Liver (tissue), 9 donors: Measurements from ENCODE around the gene GGA1. TPM values are rescaled to one million over a fixed set of nuclear protein-coding genes. Genes with fewer than 3 reads are reported as not detected.

ENCODE experiments used
- DNase-seq: peaks from one replicate; pipeline ENCODE4 v3.0.0-alpha.2; 2017; ENCODE audit warnings: low spot score
- H3K27ac ChIP-seq, 2 donors: one replicate each; pipeline ENCODE4 v1.7.0; 2013; ENCODE audit warnings: inconsistent platforms in 2 of 2, low read length in 2 of 2, control low read depth in 1 of 2, low read depth in 1 of 2, mild to moderate bottlenecking in 1 of 2
- H3K27me3 ChIP-seq, 4 donors: one replicate each; pipeline versions ENCODE4 v1.6.1 to v1.7.0; 2013; ENCODE audit warnings: low read length in 3 of 4, inconsistent platforms in 1 of 4, mild to moderate bottlenecking in 1 of 4, moderate library complexity in 1 of 4; ENCODE audit not compliant: control insufficient read depth in 4 of 4, insufficient read depth in 4 of 4
- H3K36me3 ChIP-seq, 4 donors: one replicate each; pipeline versions ENCODE4 v1.6.1 to v1.7.0; 2013; ENCODE audit warnings: low read length in 3 of 4, mild to moderate bottlenecking in 3 of 4, low read depth in 1 of 4, moderate library complexity in 1 of 4; ENCODE audit not compliant: control insufficient read depth in 4 of 4, insufficient read depth in 3 of 4
- H3K4me1 ChIP-seq, 4 donors: one replicate each; pipeline versions ENCODE4 v1.6.1 to v1.7.0; 2013; ENCODE audit warnings: low read length in 3 of 4, mild to moderate bottlenecking in 3 of 4, moderate library complexity in 1 of 4; ENCODE audit not compliant: control insufficient read depth in 4 of 4, insufficient read depth in 4 of 4
- H3K4me3 ChIP-seq, 3 donors: one replicate each; pipeline versions ENCODE4 v1.6.1 to v1.7.0; 2013; ENCODE audit warnings: low read length in 3 of 3, control low read depth in 1 of 3, low read depth in 1 of 3, mild to moderate bottlenecking in 1 of 3
- H3K9ac ChIP-seq, 2 donors: one replicate each; pipeline ENCODE4 v1.7.0; 2013; ENCODE audit warnings: low read length in 2 of 2, mild to moderate bottlenecking in 2 of 2, moderate library complexity in 2 of 2, control low read depth in 1 of 2, low read depth in 1 of 2
- H3K9me3 ChIP-seq, 4 donors: one replicate each; pipeline versions ENCODE4 v1.6.1 to v1.7.0; 2013; ENCODE audit warnings: low read length in 3 of 4; ENCODE audit not compliant: control insufficient read depth in 4 of 4
- ATF3 ChIP-seq: IDR thresholded peaks from 2 replicates; pipeline ENCODE4 v1.6.1; 2016; ENCODE audit warnings: antibody characterized with exemption
- CTCF ChIP-seq: fragments of 150-350 bp; IDR thresholded peaks from 2 replicates; pipeline ENCODE4 v1.5.1; 2017; ENCODE audit warnings: improper control_type of control experiment, low read depth, low read length; ENCODE audit not compliant: missing input control
- EGR1 ChIP-seq, 2 donors: IDR thresholded peaks; 2 replicates each; pipeline ENCODE4 v1.6.1; 2016 to 2018; ENCODE audit warnings: antibody characterized with exemption in 2 of 2, low read depth in 2 of 2
- FOXA1 ChIP-seq: IDR thresholded peaks from 2 replicates; pipeline ENCODE4 v1.6.1; 2016; ENCODE audit warnings: antibody characterized with exemption
- FOXA2 ChIP-seq: IDR thresholded peaks from 2 replicates; pipeline ENCODE4 v1.6.1; 2016; ENCODE audit warnings: antibody characterized with exemption
- GABPA ChIP-seq, 2 donors: IDR thresholded peaks in 1 of 2; conservative IDR thresholded peaks in 1 of 2; 2 replicates each; pipeline ENCODE4 v1.6.1; 2016; ENCODE audit warnings: antibody characterized with exemption in 2 of 2, mild to moderate bottlenecking in 1 of 2, moderate library complexity in 1 of 2
- HNF4A ChIP-seq, 2 donors: conservative IDR thresholded peaks; 2 replicates each; pipeline ENCODE4 v1.6.1; 2016; ENCODE audit warnings: antibody characterized with exemption in 2 of 2, mild to moderate bottlenecking in 2 of 2
- HNF4G ChIP-seq: IDR thresholded peaks from 2 replicates; pipeline ENCODE4 v1.6.1; 2016; ENCODE audit warnings: antibody characterized with exemption
- JUND ChIP-seq, 2 donors: IDR thresholded peaks; 2 replicates each; pipeline ENCODE4 v1.6.1; 2016; ENCODE audit warnings: antibody characterized with exemption in 2 of 2
- MAX ChIP-seq: IDR thresholded peaks from 2 replicates; pipeline ENCODE4 v1.6.1; 2016; ENCODE audit warnings: antibody characterized with exemption
- NR2F2 ChIP-seq: IDR thresholded peaks from 2 replicates; pipeline ENCODE4 v1.6.1; 2016; ENCODE audit warnings: antibody characterized with exemption
- RAD21 ChIP-seq, 2 donors: IDR thresholded peaks; 2 replicates each; pipeline ENCODE4 v1.6.1; 2016; ENCODE audit warnings: antibody characterized with exemption in 2 of 2, mild to moderate bottlenecking in 2 of 2
- RXRA ChIP-seq, 2 donors: IDR thresholded peaks; 2 replicates each; pipeline ENCODE4 v1.6.1; 2017 to 2018; ENCODE audit warnings: antibody characterized with exemption in 2 of 2, mild to moderate bottlenecking in 1 of 2
- SP1 ChIP-seq: IDR thresholded peaks from 2 replicates; pipeline ENCODE4 v1.6.1; 2018; ENCODE audit warnings: antibody characterized with exemption, mild to moderate bottlenecking
- TAF1 ChIP-seq: conservative IDR thresholded peaks from 2 replicates; pipeline ENCODE4 v1.6.1; 2016; ENCODE audit warnings: antibody characterized with exemption, mild to moderate bottlenecking
- YY1 ChIP-seq: IDR thresholded peaks from 2 replicates; pipeline ENCODE4 v1.6.1; 2016; ENCODE audit warnings: antibody characterized with exemption, mild to moderate bottlenecking
- WGBS: extraction: QIAGEN DNeasy Blood & Tissue Kit; methylation state at CpG from one replicate; pipeline ENCODE4 v1.1.7; 2013; 5-methylcytosine and 5-hydroxymethylcytosine counted together
- polyA plus RNA-seq, 2 donors: library from polyadenylated mRNA; stranded (reverse) in 1 of 2; unstranded in 1 of 2; fragments of 200-250 nt in 1 of 2; fragments of >200 nt in 1 of 2; fragmentation: Nextera tagmentation in 1 of 2; extraction: Ambion mirVana in 1 of 2; gene quantifications; one replicate each; pipeline versions ENCODE4 v1.2.1 to v1.2.3, GENCODE V29; 2013 to 2015
- total RNA-seq, 2 donors: library from RNA; depleted of rRNA; stranded (reverse); fragments of >200 nt; gene quantifications; one replicate each; pipeline ENCODE4 v1.2.3, GENCODE V29; 2014
- TF ChIP-seq, protein P1 (sequence below): IDR thresholded peaks from 2 replicates; pipeline ENCODE4 v1.6.1; 2016; ENCODE audit warnings: antibody characterized with exemption
- TF ChIP-seq, protein P2 (sequence below): IDR thresholded peaks from 2 replicates; pipeline ENCODE4 v1.6.1; 2016; ENCODE audit warnings: antibody characterized with exemption, mild to moderate bottlenecking
- donor health status: healthy.
- donor health status: healthy.
- donor health status: healthy.
- donor health status: healthy.
- donor health status: healthy.

GGA1 gene
- total and polyA plus RNA-seq, 4 donors = 15.1 to 26.4 (median 17.8) TPM

- H3K27ac ChIP-seq = peak overlapping the region; percentile 88 to 90
- H3K27me3 ChIP-seq = no peaks in the 10 kb centered on the region
- peak overlapping the region; percentile 18 to 26 for H3K9ac ChIP-seq
- H3K4me1 ChIP-seq = peaks cover 8 to 53% (median 43%) of the 10 kb centered on the region in 4 donors
- peak overlapping the region; percentile 41 to 88 (median 84) for H3K4me3 ChIP-seq
- DNase-seq = peak; percentile 65
- TF ChIP-seq SP1 = no peak
- no peak for TF ChIP-seq FOXA2
- no peak for TF ChIP-seq YY1
- no peak for TF ChIP-seq GABPA (IDR thresholded peaks at IDR 0.05 in 1 of 2, conservative IDR thresholded peaks at IDR 0.05 in 1 of 2)
- TF ChIP-seq JUND (IDR thresholded peaks at IDR 0.05) = no peak
- no peak for TF ChIP-seq HNF4A (conservative IDR thresholded peaks at IDR 0.05)
- no peak for TF ChIP-seq MAX
- no peak for TF ChIP-seq EGR1 (IDR thresholded peaks at IDR 0.05; ENCODE audit: low read depth in 2 of 2)
- TF ChIP-seq RXRA (IDR thresholded peaks at IDR 0.05) = no peak
- TF ChIP-seq NR2F2 = no peak
- TF ChIP-seq, protein P1, sequence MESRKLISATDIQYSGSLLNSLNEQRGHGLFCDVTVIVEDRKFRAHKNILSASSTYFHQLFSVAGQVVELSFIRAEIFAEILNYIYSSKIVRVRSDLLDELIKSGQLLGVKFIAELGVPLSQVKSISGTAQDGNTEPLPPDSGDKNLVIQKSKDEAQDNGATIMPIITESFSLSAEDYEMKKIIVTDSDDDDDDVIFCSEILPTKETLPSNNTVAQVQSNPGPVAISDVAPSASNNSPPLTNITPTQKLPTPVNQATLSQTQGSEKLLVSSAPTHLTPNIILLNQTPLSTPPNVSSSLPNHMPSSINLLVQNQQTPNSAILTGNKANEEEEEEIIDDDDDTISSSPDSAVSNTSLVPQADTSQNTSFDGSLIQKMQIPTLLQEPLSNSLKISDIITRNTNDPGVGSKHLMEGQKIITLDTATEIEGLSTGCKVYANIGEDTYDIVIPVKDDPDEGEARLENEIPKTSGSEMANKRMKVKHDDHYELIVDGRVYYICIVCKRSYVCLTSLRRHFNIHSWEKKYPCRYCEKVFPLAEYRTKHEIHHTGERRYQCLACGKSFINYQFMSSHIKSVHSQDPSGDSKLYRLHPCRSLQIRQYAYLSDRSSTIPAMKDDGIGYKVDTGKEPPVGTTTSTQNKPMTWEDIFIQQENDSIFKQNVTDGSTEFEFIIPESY = no peak
- TF ChIP-seq HNF4G = no peak
- TF ChIP-seq ATF3 = no peak
- no peak for TF ChIP-seq RAD21 (IDR thresholded peaks at IDR 0.05)
- no peak for TF ChIP-seq FOXA1
- no peak for TF ChIP-seq TAF1
- no peak for TF ChIP-seq CTCF
- TF ChIP-seq, protein P2, sequence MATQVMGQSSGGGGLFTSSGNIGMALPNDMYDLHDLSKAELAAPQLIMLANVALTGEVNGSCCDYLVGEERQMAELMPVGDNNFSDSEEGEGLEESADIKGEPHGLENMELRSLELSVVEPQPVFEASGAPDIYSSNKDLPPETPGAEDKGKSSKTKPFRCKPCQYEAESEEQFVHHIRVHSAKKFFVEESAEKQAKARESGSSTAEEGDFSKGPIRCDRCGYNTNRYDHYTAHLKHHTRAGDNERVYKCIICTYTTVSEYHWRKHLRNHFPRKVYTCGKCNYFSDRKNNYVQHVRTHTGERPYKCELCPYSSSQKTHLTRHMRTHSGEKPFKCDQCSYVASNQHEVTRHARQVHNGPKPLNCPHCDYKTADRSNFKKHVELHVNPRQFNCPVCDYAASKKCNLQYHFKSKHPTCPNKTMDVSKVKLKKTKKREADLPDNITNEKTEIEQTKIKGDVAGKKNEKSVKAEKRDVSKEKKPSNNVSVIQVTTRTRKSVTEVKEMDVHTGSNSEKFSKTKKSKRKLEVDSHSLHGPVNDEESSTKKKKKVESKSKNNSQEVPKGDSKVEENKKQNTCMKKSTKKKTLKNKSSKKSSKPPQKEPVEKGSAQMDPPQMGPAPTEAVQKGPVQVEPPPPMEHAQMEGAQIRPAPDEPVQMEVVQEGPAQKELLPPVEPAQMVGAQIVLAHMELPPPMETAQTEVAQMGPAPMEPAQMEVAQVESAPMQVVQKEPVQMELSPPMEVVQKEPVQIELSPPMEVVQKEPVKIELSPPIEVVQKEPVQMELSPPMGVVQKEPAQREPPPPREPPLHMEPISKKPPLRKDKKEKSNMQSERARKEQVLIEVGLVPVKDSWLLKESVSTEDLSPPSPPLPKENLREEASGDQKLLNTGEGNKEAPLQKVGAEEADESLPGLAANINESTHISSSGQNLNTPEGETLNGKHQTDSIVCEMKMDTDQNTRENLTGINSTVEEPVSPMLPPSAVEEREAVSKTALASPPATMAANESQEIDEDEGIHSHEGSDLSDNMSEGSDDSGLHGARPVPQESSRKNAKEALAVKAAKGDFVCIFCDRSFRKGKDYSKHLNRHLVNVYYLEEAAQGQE = no peak
- 38% methylated on average over 14 of the region's 14 CpGs for WGBS
- no peaks in the 10 kb centered on the region for H3K9me3 ChIP-seq
- H3K36me3 ChIP-seq = peaks cover 0 to 2% (median 0%) of the 10 kb centered on the region in 4 donors
Observed at GRCh38 chr22:37659897-37660708, 51.5 kb downstream of the GGA1 start.
